Dendritic cell treated with granulocyte-macrophage colony-stimulating factor and Interleukin-4, amounts not matched to agents 40 ng/mL and 50 ng/mL, for 4 days (primary cell): Measurements from ENCODE around the gene CORO2A.
"Not testable (repeated sequence)": the region's sequence is repeated elsewhere in the genome, so short reads cannot be mapped to it uniquely, and the experiment has no call there.

ENCODE experiments used
- H3K27ac Mint-ChIP-seq: one replicate; pipeline ENCODE4 v1.8.0; 2022; ENCODE audit warnings: mild to moderate bottlenecking, mixed read lengths
- H3K27me3 Mint-ChIP-seq: one replicate; pipeline ENCODE4 v1.8.0; 2022; ENCODE audit warnings: mild to moderate bottlenecking, mixed read lengths
- H3K36me3 Mint-ChIP-seq: one replicate; pipeline ENCODE4 v1.8.0; 2022; ENCODE audit warnings: low read depth, mixed read lengths
- H3K4me1 Mint-ChIP-seq: one replicate; pipeline ENCODE4 v1.8.0; 2022; ENCODE audit warnings: low read depth, mixed read lengths
- H3K4me3 Mint-ChIP-seq: one replicate; pipeline ENCODE4 v1.8.0; 2022; ENCODE audit warnings: mild to moderate bottlenecking, moderate library complexity, mixed read lengths
- H3K9me3 Mint-ChIP-seq: one replicate; pipeline ENCODE4 v1.8.0; 2022; ENCODE audit warnings: mixed read lengths
- intact Hi-C: fragments of 100-400 bp; cut with micrococcal nuclease; formaldehyde crosslinking; loops from one replicate; pipeline ENCODE4 v1.15.0; 2022

CORO2A gene

DNA sequence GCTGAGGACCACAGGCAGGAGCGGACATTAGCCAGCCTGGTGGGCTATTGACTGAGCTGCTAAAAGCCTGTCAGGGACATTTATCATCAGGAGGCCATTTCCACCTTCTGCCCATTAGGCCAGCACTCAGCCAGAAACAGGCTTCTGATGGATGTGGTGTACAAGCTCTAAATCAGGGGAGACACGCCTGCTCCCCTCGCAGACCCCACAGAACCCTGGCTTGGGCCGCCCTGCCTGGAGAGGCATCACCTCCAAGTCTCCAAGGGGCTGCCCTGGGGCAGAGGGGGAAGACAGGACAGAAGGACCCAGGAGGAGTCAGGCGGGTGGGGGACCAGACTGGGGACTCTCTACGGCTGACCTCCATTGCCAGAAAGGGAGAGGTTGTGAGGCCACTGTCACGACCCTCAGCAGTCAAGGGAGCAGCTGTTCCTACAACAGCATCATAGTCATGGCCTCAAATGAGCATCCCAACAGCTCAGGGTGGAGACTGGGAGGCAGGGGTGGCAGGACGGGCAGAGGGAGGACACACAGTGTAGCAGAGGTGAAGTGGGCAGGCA is 49.4 kb downstream of the CORO2A start:
- Mint-ChIP-seq H3K9me3 (no peaks in the 10 kb centered on the region), H3K4me3 (no peak overlapping the region), H3K36me3 (peaks cover 6% of the 10 kb centered on the region), H3K27ac (peak overlapping the region; percentile 25), H3K27me3 (no peaks in the 10 kb centered on the region), H3K4me1 (peaks cover 41% of the 10 kb centered on the region)
- intact Hi-C loops: no loop called here

DNA sequence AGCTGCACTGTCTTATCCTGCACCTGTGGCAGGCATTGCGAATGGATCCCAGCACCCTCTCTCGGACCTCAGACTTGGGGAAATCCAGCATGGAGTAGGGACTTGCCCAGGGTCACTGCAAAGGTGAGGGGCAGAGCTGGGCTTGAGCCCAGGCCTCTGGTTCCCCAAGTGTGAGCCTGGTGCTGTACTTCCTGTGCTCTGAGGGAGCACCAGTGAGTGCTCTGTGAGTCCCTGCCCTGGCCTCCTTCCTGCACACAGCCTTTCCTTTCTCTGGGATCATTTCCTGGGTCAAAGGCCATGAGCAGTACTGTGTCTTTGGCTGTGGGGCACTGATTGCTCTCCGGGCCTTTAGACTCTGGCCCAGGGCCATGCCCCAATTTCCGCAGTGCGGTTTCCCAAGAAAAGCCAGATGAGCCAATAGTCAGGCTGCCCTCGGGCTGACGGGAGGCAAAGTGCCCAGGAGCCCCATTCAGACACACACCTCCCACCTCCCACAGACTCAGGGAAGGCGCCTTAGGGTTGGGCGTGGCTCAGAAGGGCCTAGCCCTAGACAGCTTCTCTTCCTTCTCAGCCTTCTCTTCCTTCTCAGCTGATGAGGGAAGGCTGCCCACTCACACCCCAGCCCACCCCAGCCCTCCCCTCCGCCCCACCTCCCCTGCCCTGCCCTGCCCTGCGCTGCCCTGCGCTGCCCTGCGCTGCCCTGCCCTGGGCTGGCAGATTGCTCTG is 50.1 kb downstream of the CORO2A start:
- Mint-ChIP-seq H3K27ac (peak overlapping the region; percentile 25), H3K4me3 (no peak overlapping the region), H3K9me3 (no peaks in the 10 kb centered on the region), H3K27me3 (no peaks in the 10 kb centered on the region), H3K36me3 (peaks cover 6% of the 10 kb centered on the region), H3K4me1 (peaks cover 47% of the 10 kb centered on the region)
- intact Hi-C loops: no loop called here

DNA sequence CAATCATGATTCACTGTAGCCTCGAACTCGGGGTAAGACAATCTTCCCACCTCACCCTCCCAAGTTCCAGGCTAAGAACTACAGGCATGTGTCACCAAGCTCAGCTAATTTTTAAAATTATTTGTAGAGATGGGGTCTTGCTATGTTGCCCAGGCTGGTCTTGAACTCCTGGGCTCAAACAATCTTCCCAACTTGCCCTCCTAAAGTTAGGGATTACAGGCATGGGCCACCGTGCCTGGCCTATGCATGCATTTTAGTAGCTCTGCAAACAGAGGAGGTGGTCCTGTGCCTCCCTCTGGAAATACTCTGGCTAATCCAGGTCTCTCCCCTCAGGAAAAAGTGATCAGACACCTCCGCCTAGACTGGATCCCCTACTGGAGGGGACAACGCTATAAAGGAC is 51.9 kb downstream of the CORO2A start:
- Mint-ChIP-seq H3K27me3 (no peaks in the 10 kb centered on the region), H3K4me3 (no peak overlapping the region), H3K27ac (no peak overlapping the region), H3K36me3 (peaks cover 6% of the 10 kb centered on the region), H3K9me3 (no peaks in the 10 kb centered on the region), H3K4me1 (peaks cover 35% of the 10 kb centered on the region)
- intact Hi-C loops: no loop called here

GRCh38 chr9:98136489-98136888 is 55.9 kb downstream of the CORO2A start:
- no peak overlapping the region for H3K27ac Mint-ChIP-seq
- intact Hi-C loops: no loop called here
- H3K4me3 Mint-ChIP-seq: no peak overlapping the region
- H3K9me3 Mint-ChIP-seq: no peaks in the 10 kb centered on the region
- H3K36me3 Mint-ChIP-seq: peaks cover 32% of the 10 kb centered on the region
- H3K4me1 Mint-ChIP-seq: peaks cover 17% of the 10 kb centered on the region
- H3K27me3 Mint-ChIP-seq: no peaks in the 10 kb centered on the region

DNA sequence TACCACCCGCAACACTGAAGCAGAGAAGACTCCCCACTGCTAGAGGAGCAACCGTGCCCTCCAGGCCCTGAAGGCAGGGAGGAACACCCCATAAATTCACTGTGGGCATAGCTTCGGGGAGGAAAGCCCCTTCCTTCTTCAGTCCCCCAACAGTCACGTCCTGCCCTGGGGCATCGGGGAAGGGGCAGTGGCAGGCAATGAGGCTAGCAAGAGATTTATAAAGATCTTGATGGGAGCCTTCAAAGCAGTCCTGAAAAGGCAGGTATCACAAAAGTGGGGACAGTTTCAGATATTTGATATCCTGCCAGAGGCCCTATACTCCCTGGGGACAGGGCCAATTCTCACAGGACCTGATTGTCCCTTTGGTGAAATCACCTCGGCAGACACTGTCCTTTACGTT is 56.5 kb downstream of the CORO2A start:
- intact Hi-C loops: no loop called here
- no peaks in the 10 kb centered on the region for H3K9me3 Mint-ChIP-seq
- H3K4me1 Mint-ChIP-seq: peaks cover 19% of the 10 kb centered on the region
- peaks cover 36% of the 10 kb centered on the region for H3K36me3 Mint-ChIP-seq
- no peak overlapping the region for H3K27ac Mint-ChIP-seq
- H3K4me3 Mint-ChIP-seq: no peak overlapping the region
- H3K27me3 Mint-ChIP-seq: no peaks in the 10 kb centered on the region

GRCh38 chr9:98135558-98135934 is 56.9 kb downstream of the CORO2A start:
- no peaks in the 10 kb centered on the region for H3K27me3 Mint-ChIP-seq
- no peak overlapping the region for H3K4me3 Mint-ChIP-seq
- peaks cover 23% of the 10 kb centered on the region for H3K4me1 Mint-ChIP-seq
- intact Hi-C loops: no loop called here
- peaks cover 39% of the 10 kb centered on the region for H3K36me3 Mint-ChIP-seq
- no peaks in the 10 kb centered on the region for H3K9me3 Mint-ChIP-seq
- peak overlapping the region; percentile 8 for H3K27ac Mint-ChIP-seq

DNA sequence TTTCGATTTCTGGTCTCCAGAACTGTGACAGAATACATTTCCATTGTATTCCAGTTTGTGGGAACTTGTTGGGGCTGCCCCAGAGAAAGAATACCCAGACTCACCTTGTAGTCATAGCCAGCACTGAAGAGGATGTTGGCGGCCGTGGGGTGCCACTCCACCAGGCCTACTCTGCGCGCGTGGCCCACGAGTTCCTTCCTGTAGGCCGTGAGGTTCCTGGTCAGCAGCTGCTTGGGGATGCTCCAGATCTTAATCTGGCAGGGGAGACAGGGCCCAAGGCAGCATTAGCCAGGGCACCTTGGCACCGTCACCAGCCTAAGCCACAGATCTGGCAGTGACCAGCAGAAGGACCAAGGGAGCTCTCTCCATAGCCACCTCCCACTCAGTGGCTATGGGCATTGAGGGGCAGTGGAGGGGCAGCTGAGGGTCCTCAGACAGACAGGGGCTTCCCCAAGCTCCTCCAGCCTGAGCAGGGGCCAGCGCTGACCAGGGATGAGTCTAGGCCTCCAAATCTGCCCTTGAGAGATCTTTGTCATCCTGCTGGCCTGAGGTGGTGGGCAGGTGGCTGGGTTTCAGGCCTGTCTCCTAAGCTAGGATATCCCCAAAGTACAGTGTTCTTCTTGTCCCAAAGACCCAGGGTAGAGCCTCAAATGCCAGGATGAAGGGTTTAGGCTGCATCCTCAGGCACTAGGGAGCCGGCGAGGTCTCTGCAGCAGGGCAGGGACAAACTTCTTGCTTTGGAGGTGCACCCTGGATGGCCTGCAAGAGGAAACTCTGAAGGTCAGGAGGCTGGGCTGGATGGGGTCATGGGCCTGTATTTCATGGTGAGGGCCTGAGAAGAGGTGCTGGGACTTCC is 57.5 kb downstream of the CORO2A start:
- Mint-ChIP-seq H3K27me3 (no peaks in the 10 kb centered on the region), H3K27ac (peak overlapping the region; percentile 8), H3K9me3 (no peaks in the 10 kb centered on the region), H3K4me3 (no peak overlapping the region), H3K36me3 (peaks cover 43% of the 10 kb centered on the region), H3K4me1 (peaks cover 29% of the 10 kb centered on the region)
- intact Hi-C loops: no loop called here

GRCh38 chr9:98132806-98133631 is 59.4 kb downstream of the CORO2A start:
- Mint-ChIP-seq H3K4me1 (peaks cover 46% of the 10 kb centered on the region), H3K27me3 (no peaks in the 10 kb centered on the region), H3K9me3 (no peaks in the 10 kb centered on the region), H3K4me3 (no peak overlapping the region), H3K27ac (peak overlapping the region; percentile 33), H3K36me3 (peaks cover 45% of the 10 kb centered on the region)
- intact Hi-C loops: no loop called here

DNA sequence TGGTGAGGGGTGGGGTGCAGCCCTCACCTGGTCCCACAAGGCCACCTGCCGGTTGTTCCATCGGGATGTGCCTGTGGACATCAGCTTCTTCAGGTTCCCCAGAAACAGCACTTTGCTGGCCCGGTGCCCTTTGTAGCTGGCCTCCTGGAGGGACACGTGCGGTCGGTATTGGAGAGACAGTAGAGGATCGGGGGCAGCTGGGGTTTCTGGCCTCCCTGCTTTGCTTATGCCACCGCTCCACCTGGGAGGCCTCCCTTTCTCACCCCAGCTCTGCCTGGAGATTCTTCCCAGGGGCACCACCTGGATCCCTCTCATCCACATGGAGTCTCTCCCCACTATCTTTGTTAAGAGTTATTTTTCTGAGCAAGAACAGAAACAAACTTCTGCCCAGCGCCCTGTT is 60.3 kb downstream of the CORO2A start:
- H3K4me1 Mint-ChIP-seq: peaks cover 45% of the 10 kb centered on the region
- peak overlapping the region; percentile 33 for H3K27ac Mint-ChIP-seq
- H3K9me3 Mint-ChIP-seq: no peaks in the 10 kb centered on the region
- H3K36me3 Mint-ChIP-seq: peaks cover 53% of the 10 kb centered on the region
- intact Hi-C loops: no loop called here
- no peaks in the 10 kb centered on the region for H3K27me3 Mint-ChIP-seq
- H3K4me3 Mint-ChIP-seq: no peak overlapping the region

GRCh38 chr9:98130576-98131228 is 61.7 kb downstream of the CORO2A start:
- intact Hi-C loops: no loop called here
- Mint-ChIP-seq H3K27ac (peak overlapping the region; percentile 81), H3K9me3 (no peaks in the 10 kb centered on the region), H3K27me3 (no peaks in the 10 kb centered on the region), H3K36me3 (peaks cover 66% of the 10 kb centered on the region), H3K4me3 (no peak overlapping the region), H3K4me1 (peaks cover 56% of the 10 kb centered on the region)

- H3K9me3 Mint-ChIP-seq, H3K4me3 Mint-ChIP-seq, H3K27me3 Mint-ChIP-seq, intact Hi-C loops: not testable (repeated sequence)
- Mint-ChIP-seq H3K4me1 (peaks cover 56% of the 10 kb centered on the region), H3K36me3 (peaks cover 69% of the 10 kb centered on the region), H3K27ac (peak overlapping the region; percentile 81)
Observed at GRCh38 chr9:98130060-98130459, 62.4 kb downstream of the CORO2A start.

DNA sequence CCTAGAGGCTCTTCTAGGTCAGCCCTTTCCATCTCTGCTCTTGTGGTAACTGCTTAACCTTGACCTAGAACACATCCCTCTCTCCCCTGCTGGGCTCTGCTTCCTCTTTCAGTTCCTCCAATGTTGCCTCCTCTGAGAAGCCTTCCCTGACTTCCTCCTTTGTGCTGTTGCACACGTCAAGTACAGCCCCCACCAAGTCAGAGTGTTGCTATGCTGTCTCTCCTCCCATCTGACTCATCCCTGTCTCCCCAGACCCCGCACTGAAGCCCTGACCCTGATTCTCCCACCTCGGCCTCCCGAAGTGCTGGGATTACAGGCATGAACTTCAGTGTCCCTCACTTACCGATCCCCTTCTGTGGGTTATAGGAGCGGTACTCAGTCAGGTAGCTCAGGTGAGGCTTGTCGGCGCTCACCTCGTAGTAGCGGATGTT is 63.0 kb downstream of the CORO2A start:
- Mint-ChIP-seq H3K9me3 (no peaks in the 10 kb centered on the region), H3K36me3 (peaks cover 71% of the 10 kb centered on the region), H3K27me3 (no peaks in the 10 kb centered on the region), H3K4me1 (peaks cover 51% of the 10 kb centered on the region), H3K27ac (peak overlapping the region; percentile 81), H3K4me3 (no peak overlapping the region)
- intact Hi-C loops: loop anchor here (1.0 kb wide), 1 partner anchor 8 kb away; no protein-coding TSS in a partner anchor

DNA sequence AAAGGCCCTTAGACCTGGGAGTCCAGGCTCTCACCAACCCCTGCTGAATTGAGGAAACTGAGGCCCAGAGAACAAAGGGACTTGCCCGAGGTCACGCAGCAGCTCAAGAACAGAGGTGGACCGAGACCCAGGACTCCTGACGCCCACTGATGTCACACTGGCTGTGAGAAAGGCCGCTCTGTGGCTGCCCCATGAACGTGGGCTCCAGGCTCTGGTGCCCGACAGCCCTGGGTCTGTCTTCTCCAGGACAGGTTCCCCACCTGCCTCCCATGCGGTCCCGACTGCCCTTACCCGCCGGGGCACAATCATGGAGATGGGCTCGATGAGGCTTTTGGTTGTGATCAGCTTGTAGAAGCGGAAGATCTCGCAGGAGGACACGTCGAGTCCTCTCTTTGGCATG is 64.1 kb downstream of the CORO2A start:
- Mint-ChIP-seq H3K36me3 (peaks cover 65% of the 10 kb centered on the region), H3K27me3 (no peaks in the 10 kb centered on the region), H3K4me3 (no peak overlapping the region), H3K27ac (peak overlapping the region; percentile 81), H3K9me3 (no peaks in the 10 kb centered on the region), H3K4me1 (peaks cover 54% of the 10 kb centered on the region)
- intact Hi-C loops: no loop called here
